Measurements from ENCODE around the gene BICC1. TPM values are rescaled to one million over a fixed set of nuclear protein-coding genes. Genes with fewer than 3 reads are reported as not detected.

The BICC1 gene
- total RNA-seq, 1 donor from 2014 or later, result 58.0 TPM

GRCh38 chr10:58813573-58813972, 300.9 kb downstream of the BICC1 start:
- no peak for DNase-seq (ENCODE audit: low read depth)
- peaks cover 1% of the 10 kb centered on the region for H3K36me3 ChIP-seq (ENCODE audit: control insufficient read depth, insufficient read depth, low read length)
- H3K4me3 ChIP-seq (ENCODE audit: low read depth, low read length), result no peak overlapping the region
- TF ChIP-seq, protein P1, sequence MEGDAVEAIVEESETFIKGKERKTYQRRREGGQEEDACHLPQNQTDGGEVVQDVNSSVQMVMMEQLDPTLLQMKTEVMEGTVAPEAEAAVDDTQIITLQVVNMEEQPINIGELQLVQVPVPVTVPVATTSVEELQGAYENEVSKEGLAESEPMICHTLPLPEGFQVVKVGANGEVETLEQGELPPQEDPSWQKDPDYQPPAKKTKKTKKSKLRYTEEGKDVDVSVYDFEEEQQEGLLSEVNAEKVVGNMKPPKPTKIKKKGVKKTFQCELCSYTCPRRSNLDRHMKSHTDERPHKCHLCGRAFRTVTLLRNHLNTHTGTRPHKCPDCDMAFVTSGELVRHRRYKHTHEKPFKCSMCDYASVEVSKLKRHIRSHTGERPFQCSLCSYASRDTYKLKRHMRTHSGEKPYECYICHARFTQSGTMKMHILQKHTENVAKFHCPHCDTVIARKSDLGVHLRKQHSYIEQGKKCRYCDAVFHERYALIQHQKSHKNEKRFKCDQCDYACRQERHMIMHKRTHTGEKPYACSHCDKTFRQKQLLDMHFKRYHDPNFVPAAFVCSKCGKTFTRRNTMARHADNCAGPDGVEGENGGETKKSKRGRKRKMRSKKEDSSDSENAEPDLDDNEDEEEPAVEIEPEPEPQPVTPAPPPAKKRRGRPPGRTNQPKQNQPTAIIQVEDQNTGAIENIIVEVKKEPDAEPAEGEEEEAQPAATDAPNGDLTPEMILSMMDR (IDR thresholded peaks at IDR 0.05; ENCODE audit: insufficient read depth, low read length, poor library complexity, severe bottlenecking), result no peak
- no peaks in the 10 kb centered on the region for H3K27me3 ChIP-seq (ENCODE audit: control insufficient read depth, insufficient read depth, low read length)

GRCh38 chr10:58817201-58817846, 304.7 kb downstream of the BICC1 start:
- no peak for DNase-seq (ENCODE audit: low read depth)
- H3K36me3 ChIP-seq (ENCODE audit: control insufficient read depth, insufficient read depth, low read length), result no peaks in the 10 kb centered on the region
- TF ChIP-seq, protein P1 (IDR thresholded peaks at IDR 0.05; ENCODE audit: insufficient read depth, low read length, poor library complexity, severe bottlenecking), result no peak
- no peak overlapping the region for H3K4me3 ChIP-seq (ENCODE audit: low read depth, low read length)
- H3K27me3 ChIP-seq (ENCODE audit: control insufficient read depth, insufficient read depth, low read length), result no peaks in the 10 kb centered on the region

DNA sequence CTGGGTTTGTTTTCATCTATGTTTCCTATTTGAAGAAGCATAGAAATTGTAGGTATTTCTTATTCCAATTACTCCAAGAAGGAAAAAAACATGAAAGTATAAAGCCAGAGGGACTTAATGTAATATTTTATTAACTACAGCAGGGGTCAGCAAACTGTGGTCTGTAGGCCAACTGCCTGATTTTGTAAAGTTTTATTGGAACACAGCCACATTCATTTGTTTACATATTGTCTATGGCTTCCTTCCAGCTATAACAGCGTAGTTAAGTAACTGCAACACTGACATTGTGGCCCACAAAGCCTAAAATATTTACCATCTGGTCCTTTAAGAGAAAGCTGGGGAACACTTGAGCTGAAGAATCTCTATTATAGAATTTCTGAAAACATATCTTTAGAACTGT, 306.2 kb downstream of the BICC1 start:
- no peaks in the 10 kb centered on the region for H3K36me3 ChIP-seq (ENCODE audit: control insufficient read depth, insufficient read depth, low read length)
- H3K4me3 ChIP-seq (ENCODE audit: low read depth, low read length), result no peak overlapping the region
- DNase-seq (ENCODE audit: low read depth), result no peak
- no peaks in the 10 kb centered on the region for H3K27me3 ChIP-seq (ENCODE audit: control insufficient read depth, insufficient read depth, low read length)
- TF ChIP-seq, protein P1 (IDR thresholded peaks at IDR 0.05; ENCODE audit: insufficient read depth, low read length, poor library complexity, severe bottlenecking), result no peak

GRCh38 chr10:58820386-58820785, 307.7 kb downstream of the BICC1 start:
- no peak for DNase-seq (ENCODE audit: low read depth)
- H3K36me3 ChIP-seq (ENCODE audit: control insufficient read depth, insufficient read depth, low read length), result no peaks in the 10 kb centered on the region
- no peak overlapping the region for H3K4me3 ChIP-seq (ENCODE audit: low read depth, low read length)
- TF ChIP-seq, protein P1 (IDR thresholded peaks at IDR 0.05; ENCODE audit: insufficient read depth, low read length, poor library complexity, severe bottlenecking), result no peak
- H3K27me3 ChIP-seq (ENCODE audit: control insufficient read depth, insufficient read depth, low read length), result no peaks in the 10 kb centered on the region

DNA sequence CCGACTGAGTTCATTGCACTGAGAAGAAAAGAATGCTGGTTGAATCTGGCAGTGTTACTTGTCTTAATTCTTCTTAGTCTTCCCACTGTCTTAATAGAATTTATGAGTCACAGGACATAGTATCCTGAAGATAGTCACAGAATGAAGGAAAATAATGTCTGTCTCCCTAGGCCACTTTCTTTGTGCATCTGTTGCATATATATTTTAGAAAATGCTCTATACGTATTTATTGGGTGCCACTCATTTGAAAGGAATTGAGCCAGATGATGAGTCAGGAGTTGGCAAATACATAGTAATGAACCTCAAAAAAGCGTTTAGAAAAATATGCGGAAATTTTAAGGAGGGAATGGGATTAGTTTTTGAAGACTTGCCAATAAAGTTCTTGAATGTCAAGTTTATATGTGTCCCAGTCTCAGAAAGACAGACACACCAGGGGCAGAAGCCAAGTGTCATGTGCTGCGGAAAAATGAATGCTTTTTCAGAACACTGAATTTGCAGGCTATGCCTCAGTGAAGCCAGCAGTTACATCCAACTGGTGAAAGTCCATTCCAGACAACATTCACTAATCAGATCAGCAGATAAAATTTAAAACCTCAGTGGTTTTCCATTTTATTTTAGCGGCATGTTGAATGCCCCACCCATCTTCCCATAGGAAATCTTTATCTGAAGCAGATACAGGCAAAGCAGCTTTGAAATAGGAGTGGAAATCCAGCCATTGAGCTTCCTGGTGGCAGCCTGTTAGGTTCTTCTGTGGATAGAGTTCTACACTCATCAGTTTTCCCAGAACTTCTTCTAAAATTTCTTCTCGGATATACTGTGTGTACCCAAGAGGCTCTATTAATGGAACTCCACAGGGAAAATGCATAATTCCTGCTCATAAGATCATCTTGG, 308.4 kb downstream of the BICC1 start:
- H3K27me3 ChIP-seq (ENCODE audit: control insufficient read depth, insufficient read depth, low read length), result no peaks in the 10 kb centered on the region
- DNase-seq (ENCODE audit: low read depth), result no peak
- TF ChIP-seq, protein P1 (IDR thresholded peaks at IDR 0.05; ENCODE audit: insufficient read depth, low read length, poor library complexity, severe bottlenecking), result no peak
- H3K36me3 ChIP-seq (ENCODE audit: control insufficient read depth, insufficient read depth, low read length), result no peaks in the 10 kb centered on the region
- no peak overlapping the region for H3K4me3 ChIP-seq (ENCODE audit: low read depth, low read length)

Measured in kidney epithelial cell (primary cell).